Ectodermal cell (in vitro differentiated cells): ENCODE data around the gene XKR7.

ENCODE experiments used
- H3K27ac ChIP-seq: 2 replicates; pipeline ENCODE4 v1.7.0; 2013; ENCODE audit warnings: mild to moderate bottlenecking, low read depth, low read length; ENCODE audit not compliant: insufficient read depth, poor library complexity, severe bottlenecking
- H3K27me3 ChIP-seq: 2 replicates; pipeline ENCODE4 v1.7.0; 2013; ENCODE audit warnings: mild to moderate bottlenecking, low read length; ENCODE audit not compliant: insufficient read depth, control insufficient read depth, poor library complexity, severe bottlenecking
- H3K36me3 ChIP-seq: one replicate; pipeline ENCODE4 v1.7.0; 2013; ENCODE audit warnings: low read length; ENCODE audit not compliant: control insufficient read depth, insufficient read depth
- H3K4me1 ChIP-seq: one replicate; pipeline ENCODE4 v1.7.0; 2013; ENCODE audit warnings: low read length; ENCODE audit not compliant: control insufficient read depth, insufficient read depth
- H3K4me3 ChIP-seq: 2 replicates; pipeline ENCODE4 v1.7.0; 2013; ENCODE audit warnings: low read depth, low read length, control low read depth; ENCODE audit not compliant: insufficient read depth
- H3K9me3 ChIP-seq: 2 replicates; pipeline ENCODE4 v1.7.0; 2013; ENCODE audit warnings: mild to moderate bottlenecking, low read length, moderate library complexity; ENCODE audit not compliant: control insufficient read depth
- WGBS, 2 experiments: methylation state at CpG; one replicate each; pipeline ENCODE4 v1.1.7; 2013; ENCODE audit warnings: missing lambda C conversion rate in 2 of 2; 5-methylcytosine and 5-hydroxymethylcytosine counted together

The XKR7 gene

DNA sequence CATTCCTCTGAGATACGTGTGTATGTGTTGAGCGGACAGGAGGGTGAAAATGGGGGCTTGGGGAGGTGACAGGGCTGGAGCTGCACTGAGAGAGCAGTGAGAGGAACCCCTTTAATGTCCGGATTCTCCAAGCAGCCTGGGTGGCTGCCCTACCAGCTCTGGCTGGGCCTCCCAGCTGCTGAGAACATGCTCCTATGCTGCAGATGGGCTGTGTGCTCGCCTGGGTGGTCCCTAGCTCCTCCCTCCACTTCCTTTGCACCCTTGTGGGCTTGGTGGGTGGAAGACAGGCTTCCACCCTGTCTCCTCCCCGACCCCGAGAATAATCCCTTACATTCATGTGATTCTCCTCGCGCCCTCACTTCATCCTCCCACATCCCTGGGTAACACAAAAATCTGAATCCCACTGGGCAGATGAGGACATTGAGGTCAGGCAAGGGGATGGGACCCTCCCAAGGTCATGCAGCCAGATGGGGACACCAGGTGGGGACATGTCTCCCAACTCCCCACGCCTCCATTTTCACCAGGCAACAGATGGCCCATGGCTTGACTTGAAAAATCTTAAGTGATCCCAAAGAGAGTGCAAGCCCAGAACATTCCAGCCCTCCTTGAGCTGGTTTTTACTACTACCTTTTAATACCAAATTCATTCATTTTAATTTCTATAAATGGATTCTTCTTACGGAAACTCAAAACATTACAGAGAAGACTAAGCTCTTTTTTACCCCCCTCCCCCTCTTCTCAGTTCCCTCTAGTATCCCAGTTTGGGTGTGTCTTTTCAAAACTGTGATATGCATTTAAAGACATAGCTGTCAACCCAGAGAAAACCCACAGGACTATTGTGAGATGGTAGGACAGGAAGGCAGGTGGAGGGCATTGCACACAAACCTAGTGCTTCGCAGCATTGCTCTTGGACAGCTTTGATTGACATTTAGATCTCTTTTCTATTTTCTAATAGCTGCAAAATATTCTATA is 11.1 kb upstream of the XKR7 start:
- Histone ChIP-seq H3K4me1 (peaks cover 5% of the 10 kb centered on the region), H3K27me3 (peaks cover 4% of the 10 kb centered on the region), H3K9me3 (no peaks in the 10 kb centered on the region), H3K27ac (no peak overlapping the region), H3K4me3 (no peak overlapping the region), H3K36me3 (no peaks in the 10 kb centered on the region)
- WGBS, 2 experiments = 81% methylated on average over 11 of the region's 11 CpGs

DNA sequence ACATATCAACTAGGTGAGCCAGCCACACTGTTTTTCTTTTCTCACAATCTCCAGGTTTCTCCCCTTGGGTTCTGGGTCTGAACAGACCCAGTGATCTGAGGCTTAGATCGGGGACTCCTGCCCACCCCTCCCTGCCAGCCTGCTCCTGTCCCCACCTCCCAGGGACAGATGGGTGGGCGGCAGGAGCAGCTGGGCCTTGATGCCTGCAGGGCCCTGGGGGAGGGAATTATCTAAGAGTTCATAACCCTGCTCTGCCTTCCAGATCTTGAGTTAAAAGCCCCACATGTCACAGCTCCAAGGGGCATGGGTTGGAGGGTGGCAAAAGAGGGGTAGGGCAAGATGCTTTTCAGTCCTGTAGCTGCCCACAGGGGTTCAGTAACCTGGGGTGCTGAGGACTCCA is 5.2 kb upstream of the XKR7 start:
- Histone ChIP-seq H3K36me3 (no peaks in the 10 kb centered on the region), H3K27me3 (peaks cover 22% of the 10 kb centered on the region), H3K27ac (no peak overlapping the region), H3K4me1 (peaks cover 9% of the 10 kb centered on the region), H3K4me3 (no peak overlapping the region), H3K9me3 (no peaks in the 10 kb centered on the region)
- 55 to 59% methylated on average over 2 of the region's 2 CpGs for WGBS, 2 experiments

DNA sequence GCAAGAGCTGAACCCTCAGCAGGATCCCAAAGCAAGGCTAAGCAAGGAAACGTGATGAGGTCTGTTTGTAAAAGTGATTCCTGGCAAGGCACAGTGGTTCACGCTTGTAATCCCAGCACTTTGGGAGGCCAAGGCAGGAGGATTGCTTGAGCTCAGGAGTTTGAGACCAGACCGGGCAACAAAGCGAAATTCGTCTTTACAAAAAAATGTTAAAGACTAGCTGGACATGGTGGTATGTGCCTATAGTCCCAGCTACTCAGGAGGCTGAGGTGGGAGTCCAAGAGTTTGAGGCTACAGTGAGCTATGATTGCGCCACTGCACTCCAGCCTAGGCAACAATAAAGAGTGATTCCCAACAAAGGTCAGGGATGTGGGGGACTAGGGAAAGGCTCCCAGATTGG is 4.1 kb upstream of the XKR7 start:
- H3K4me3 ChIP-seq = no peak overlapping the region
- H3K36me3 ChIP-seq = no peaks in the 10 kb centered on the region
- no peak overlapping the region for H3K27ac ChIP-seq
- no peaks in the 10 kb centered on the region for H3K9me3 ChIP-seq
- H3K4me1 ChIP-seq = peaks cover 9% of the 10 kb centered on the region
- WGBS, 2 experiments = 82 to 84% methylated on average over 6 of the region's 6 CpGs
- peaks cover 24% of the 10 kb centered on the region for H3K27me3 ChIP-seq

DNA sequence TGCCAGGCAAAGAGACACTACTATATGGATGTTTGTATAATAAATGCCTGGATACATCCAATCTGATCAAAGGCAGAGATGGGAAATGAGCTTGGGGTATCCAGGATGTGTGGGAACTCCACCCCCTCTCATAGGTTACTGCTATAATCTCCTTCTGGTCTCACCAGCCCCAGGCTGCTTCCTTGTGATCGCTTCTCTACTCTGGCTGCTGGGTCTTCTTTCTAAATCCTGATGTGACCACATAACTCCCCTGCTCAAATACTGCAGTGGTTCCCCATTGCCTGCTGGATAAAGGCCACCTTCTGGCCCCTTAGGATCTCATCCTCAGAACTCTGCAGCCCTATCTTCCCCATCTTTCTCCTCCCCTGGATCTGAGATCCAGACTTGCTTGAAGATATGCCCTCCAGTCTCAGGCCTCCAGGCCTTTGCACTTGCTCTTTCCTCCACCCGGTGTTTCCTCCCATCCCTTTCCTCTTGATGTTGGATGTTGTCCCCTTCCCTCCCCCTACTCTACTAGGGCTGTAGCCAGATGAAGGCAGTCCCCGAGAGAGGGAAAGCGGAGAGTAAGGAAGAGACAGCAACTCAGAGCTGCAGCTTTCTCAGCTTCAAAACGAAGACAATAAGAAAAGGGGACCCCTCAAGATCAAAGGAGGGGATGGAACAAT is 828 bp upstream of the XKR7 start:
- Histone ChIP-seq H3K4me3 (peak overlapping the region; percentile 5), H3K27ac (no peak overlapping the region), H3K4me1 (peaks cover 9% of the 10 kb centered on the region), H3K9me3 (no peaks in the 10 kb centered on the region), H3K27me3 (peaks cover 36% of the 10 kb centered on the region), H3K36me3 (no peaks in the 10 kb centered on the region)
- 15 to 18% methylated on average over 5 of the region's 5 CpGs for WGBS, 2 experiments

DNA sequence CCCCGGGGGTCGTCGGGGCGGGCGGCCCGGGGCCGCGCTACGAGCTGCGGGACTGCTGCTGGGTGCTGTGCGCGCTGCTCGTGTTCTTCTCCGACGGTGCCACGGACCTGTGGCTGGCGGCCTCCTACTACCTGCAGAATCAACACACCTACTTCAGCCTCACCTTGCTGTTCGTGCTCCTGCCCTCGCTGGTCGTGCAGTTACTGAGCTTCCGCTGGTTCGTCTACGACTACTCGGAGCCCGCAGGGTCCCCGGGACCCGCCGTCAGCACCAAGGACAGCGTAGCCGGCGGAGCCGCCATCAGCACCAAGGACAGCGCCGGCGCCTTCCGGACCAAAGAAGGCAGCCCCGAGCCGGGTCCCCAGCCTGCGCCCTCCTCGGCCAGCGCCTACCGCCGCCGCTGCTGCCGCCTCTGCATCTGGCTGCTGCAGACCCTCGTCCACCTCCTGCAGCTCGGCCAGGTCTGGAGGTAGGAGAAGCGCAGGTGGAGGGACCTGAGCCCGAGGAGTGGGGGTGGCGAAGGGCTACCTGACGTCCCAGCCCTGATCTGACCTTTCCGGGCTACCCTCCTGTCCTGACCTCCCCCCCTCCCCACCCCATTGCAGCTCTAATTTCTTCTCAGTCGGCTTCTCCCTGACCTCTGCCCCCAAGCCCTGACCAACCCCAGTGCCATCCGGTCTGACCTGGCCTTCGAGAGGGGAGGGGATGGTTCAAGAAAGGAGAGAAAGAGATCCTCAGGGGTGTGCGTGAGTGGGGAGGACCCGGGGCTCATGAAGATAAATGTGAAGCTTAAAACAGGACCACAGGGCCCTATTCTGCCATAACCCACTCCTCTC is 558 bp downstream of the XKR7 start:
- H3K27ac ChIP-seq = no peak overlapping the region
- H3K4me3 ChIP-seq = peak overlapping the region; percentile 46
- no peaks in the 10 kb centered on the region for H3K36me3 ChIP-seq
- H3K27me3 ChIP-seq = peaks cover 36% of the 10 kb centered on the region
- 3 to 4% methylated on average over 57 of the region's 57 CpGs for WGBS, 2 experiments
- peaks cover 9% of the 10 kb centered on the region for H3K4me1 ChIP-seq
- no peaks in the 10 kb centered on the region for H3K9me3 ChIP-seq

DNA sequence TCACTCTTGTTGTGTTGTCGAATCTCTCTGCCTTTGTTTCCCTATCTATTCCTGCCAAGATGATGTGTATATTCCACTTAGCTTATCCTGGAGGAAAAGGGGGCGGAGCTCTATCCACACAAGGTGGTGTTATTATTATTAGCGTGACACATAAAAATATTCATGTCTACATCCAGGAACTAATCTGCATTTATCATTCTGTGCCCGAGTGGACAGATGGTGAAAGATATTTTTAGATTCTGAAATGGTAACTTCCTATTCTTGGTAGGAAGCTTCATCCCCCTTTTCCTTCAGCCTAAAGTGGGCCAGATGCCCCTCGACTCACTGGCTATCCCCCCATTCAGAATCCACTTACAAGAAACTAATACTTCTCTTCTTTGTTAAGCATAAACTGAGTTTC is 2.0 kb downstream of the XKR7 start:
- no peaks in the 10 kb centered on the region for H3K9me3 ChIP-seq
- peaks cover 36% of the 10 kb centered on the region for H3K27me3 ChIP-seq
- H3K4me1 ChIP-seq = peaks cover 19% of the 10 kb centered on the region
- no peaks in the 10 kb centered on the region for H3K36me3 ChIP-seq
- no peak overlapping the region for H3K27ac ChIP-seq
- H3K4me3 ChIP-seq = no peak overlapping the region
- 95% methylated on average over 3 of the region's 5 CpGs for WGBS, 2 experiments

DNA sequence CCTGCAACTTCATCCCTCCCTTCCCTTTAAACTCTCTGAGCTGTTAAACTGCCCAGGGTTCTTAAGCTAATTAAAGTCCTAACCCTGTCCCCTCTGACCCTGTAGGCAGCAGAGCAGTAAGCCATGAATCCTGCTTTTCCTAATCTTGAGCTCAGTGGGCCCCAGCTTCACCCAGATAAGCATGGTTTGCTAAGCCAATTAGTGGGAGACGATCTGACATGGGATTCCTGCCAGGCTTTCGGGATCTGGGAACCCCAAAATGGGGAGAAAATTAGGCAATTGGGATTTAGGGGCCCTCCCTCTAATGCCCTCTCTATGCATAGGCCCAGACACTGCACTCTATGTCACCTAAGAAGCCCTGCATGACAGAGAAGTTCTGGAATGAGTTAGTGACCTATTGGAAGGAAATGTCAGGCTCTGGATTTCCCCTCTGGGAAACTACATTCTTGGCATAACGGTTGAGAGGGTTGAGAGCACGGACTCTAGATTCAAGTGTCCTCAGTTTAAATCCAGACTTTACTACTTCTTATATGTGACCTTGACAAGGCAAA is 4.6 kb downstream of the XKR7 start:
- no peaks in the 10 kb centered on the region for H3K36me3 ChIP-seq
- no peak overlapping the region for H3K4me3 ChIP-seq
- WGBS, 2 experiments = 39 to 49% methylated on average over 4 of the region's 4 CpGs
- peaks cover 19% of the 10 kb centered on the region for H3K4me1 ChIP-seq
- H3K9me3 ChIP-seq = no peaks in the 10 kb centered on the region
- H3K27ac ChIP-seq = peak overlapping the region; percentile 71
- H3K27me3 ChIP-seq = peaks cover 14% of the 10 kb centered on the region

DNA sequence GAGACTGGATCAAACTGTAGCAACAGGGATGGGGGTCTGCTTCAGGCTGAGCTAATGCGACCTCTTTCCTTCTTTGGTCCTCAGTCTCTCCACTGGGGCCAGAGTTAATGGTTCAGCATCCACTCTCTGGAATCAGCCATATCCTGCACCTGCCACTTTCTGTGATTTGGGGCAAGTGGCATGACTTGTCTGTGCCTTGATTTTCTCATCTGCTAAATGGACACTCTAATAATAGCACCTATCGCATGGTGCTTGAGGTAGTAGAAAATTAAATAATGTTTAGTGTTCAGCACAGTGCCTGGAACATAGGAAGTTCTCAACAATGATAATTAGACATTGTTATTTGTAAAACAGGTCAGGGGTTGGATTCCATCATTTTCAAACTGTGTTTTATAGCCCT is 6.3 kb downstream of the XKR7 start:
- no peak overlapping the region for H3K4me3 ChIP-seq

DNA sequence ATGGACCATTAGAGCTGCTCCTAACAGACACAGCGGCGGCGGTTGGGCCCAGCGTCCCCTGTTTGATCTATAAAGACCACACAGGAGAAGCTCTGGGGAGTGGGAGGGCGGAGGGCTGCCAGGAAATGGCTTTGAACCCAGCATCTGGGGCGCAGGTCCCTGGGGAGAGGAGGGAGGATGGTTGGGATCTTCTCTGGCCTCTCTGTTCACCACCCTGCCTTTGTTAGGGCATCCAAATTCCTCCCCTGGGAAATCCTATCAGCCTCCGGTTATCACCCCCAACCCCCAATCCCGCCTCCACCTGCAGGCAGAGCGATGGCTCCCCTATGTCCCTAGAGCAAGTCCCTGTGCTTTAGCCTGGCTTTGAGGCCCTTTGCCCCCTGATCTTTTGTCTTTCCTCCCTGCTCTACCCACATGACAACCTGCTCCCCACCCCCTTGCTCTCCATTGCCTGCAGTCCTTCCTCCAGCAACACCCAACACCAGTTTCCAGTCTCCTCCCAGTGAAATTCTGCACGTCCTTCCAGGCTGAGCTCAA is 7.1 kb downstream of the XKR7 start:
- H3K9me3 ChIP-seq = no peaks in the 10 kb centered on the region
- H3K27me3 ChIP-seq = peaks cover 3% of the 10 kb centered on the region
- WGBS, 2 experiments = 14 to 17% methylated on average over 10 of the region's 10 CpGs
- H3K36me3 ChIP-seq = no peaks in the 10 kb centered on the region
- H3K4me3 ChIP-seq = no peak overlapping the region
- H3K27ac ChIP-seq = peak overlapping the region; percentile 68
- peaks cover 14% of the 10 kb centered on the region for H3K4me1 ChIP-seq

More for the DNA sequence above, 6.3 kb downstream of the XKR7 start:
- H3K9me3 ChIP-seq = no peaks in the 10 kb centered on the region
- peaks cover 15% of the 10 kb centered on the region for H3K4me1 ChIP-seq
- peaks cover 8% of the 10 kb centered on the region for H3K27me3 ChIP-seq
- no peak overlapping the region for H3K27ac ChIP-seq
- WGBS, 2 experiments = 88 to 90% methylated on average over 2 of the region's 2 CpGs
- no peaks in the 10 kb centered on the region for H3K36me3 ChIP-seq
